Naive thymus-derived CD4-positive, alpha-beta T cell (primary cell): ENCODE measurements around the gene CDH12. TPM values are rescaled to one million over a fixed set of nuclear protein-coding genes. Genes with fewer than 3 reads are reported as not detected.
"Not testable (repeated sequence)": the region's sequence is repeated elsewhere in the genome, so short reads cannot be mapped to it uniquely, and the experiment has no call there.

ENCODE experiments used
- ATAC-seq: fragments of 150-1000 bp; cut with Tn5 transposase; 2 replicates; pipeline ENCODE4 v1.10.0; 2021; ENCODE audit warnings: mild to moderate bottlenecking, moderate library complexity
- CTCF ChIA-PET: fragments of 350-600 bp; sonication (Branson Sonifier 250); formaldehyde crosslinking; loops from one replicate; lab custom pipeline; 2021; ENCODE audit warnings: antibody characterized with exemption; lab: Charles Lee
- POLR2A ChIA-PET: fragments of 350-600 bp; sonication (Branson Sonifier 250); formaldehyde crosslinking; loops from one replicate; lab custom pipeline; 2021; ENCODE audit warnings: antibody characterized with exemption, inconsistent platforms; lab: Charles Lee
- DNase-seq, 9 donors: peaks; one replicate each; pipeline versions ENCODE4 v3.0.0 to v3.0.0-alpha.2; 2020 to 2022; ENCODE audit warnings: mixed read lengths in 1 of 9
- H3K27ac ChIP-seq: one replicate; pipeline ENCODE4 v1.7.0; 2013; ENCODE audit warnings: mild to moderate bottlenecking, low read depth, low read length, moderate library complexity
- H3K27me3 ChIP-seq, 2 donors: one replicate each; pipeline ENCODE4 v1.7.0; 2013; ENCODE audit warnings: low read length in 2 of 2, mild to moderate bottlenecking in 2 of 2, moderate library complexity in 2 of 2; ENCODE audit not compliant: control insufficient read depth in 2 of 2, insufficient read depth in 2 of 2
- H3K36me3 ChIP-seq, 3 experiments: 1 replicate in 2 of 3; 2 replicates in 1 of 3; pipeline ENCODE4 v1.7.0; 2013; ENCODE audit warnings: low read length in 3 of 3, mild to moderate bottlenecking in 3 of 3, moderate library complexity in 1 of 3; ENCODE audit not compliant: insufficient read depth in 3 of 3, control insufficient read depth in 2 of 3
- H3K4me1 ChIP-seq, 2 donors: one replicate each; pipeline ENCODE4 v1.7.0; 2013; ENCODE audit warnings: low read length in 2 of 2, mild to moderate bottlenecking in 2 of 2, moderate library complexity in 1 of 2; ENCODE audit not compliant: control insufficient read depth in 2 of 2, insufficient read depth in 2 of 2
- H3K4me3 ChIP-seq: 2 replicates; pipeline ENCODE4 v1.7.0; 2013; ENCODE audit warnings: mild to moderate bottlenecking, low read length
- H3K9me3 ChIP-seq, 3 experiments: 1 replicate in 2 of 3; 2 replicates in 1 of 3; pipeline ENCODE4 v1.7.0; 2013; ENCODE audit warnings: low read length in 3 of 3; ENCODE audit not compliant: control insufficient read depth in 2 of 3
- H3K27ac Mint-ChIP-seq, 9 donors: one replicate each; pipeline ENCODE4 v1.8.0; 2020 to 2022; ENCODE audit warnings: mixed read lengths in 9 of 9, mild to moderate bottlenecking in 8 of 9, moderate library complexity in 5 of 9, inconsistent platforms in 2 of 9
- H3K27me3 Mint-ChIP-seq, 5 donors: one replicate each; pipeline ENCODE4 v1.8.0; 2021 to 2022; ENCODE audit warnings: mixed read lengths in 5 of 5, mild to moderate bottlenecking in 1 of 5
- H3K36me3 Mint-ChIP-seq, 5 donors: one replicate each; pipeline ENCODE4 v1.8.0; 2020 to 2022; ENCODE audit warnings: mixed read lengths in 5 of 5, mild to moderate bottlenecking in 3 of 5, inconsistent platforms in 1 of 5
- H3K4me1 Mint-ChIP-seq, 7 donors: one replicate each; pipeline ENCODE4 v1.8.0; 2020 to 2022; ENCODE audit warnings: mixed read lengths in 7 of 7, mild to moderate bottlenecking in 3 of 7, inconsistent platforms in 1 of 7
- H3K4me3 Mint-ChIP-seq, 10 donors: one replicate each; pipeline ENCODE4 v1.8.0; 2020 to 2022; ENCODE audit warnings: mild to moderate bottlenecking in 10 of 10, mixed read lengths in 10 of 10, moderate library complexity in 6 of 10, inconsistent platforms in 2 of 10
- H3K9me3 Mint-ChIP-seq, 11 donors: one replicate each; pipeline ENCODE4 v1.8.0; 2020 to 2022; ENCODE audit warnings: mixed read lengths in 11 of 11, mild to moderate bottlenecking in 4 of 11, inconsistent platforms in 1 of 11, moderate library complexity in 1 of 11
- intact Hi-C, 2 donors: fragments of 100-400 bp; cut with micrococcal nuclease; formaldehyde crosslinking; loops; one replicate each; pipeline ENCODE4 v1.15.1; 2023
- polyA plus RNA-seq, 2 donors: library from polyadenylated mRNA; unstranded; fragments of 300-500 nt; fragmentation: Illumina TruSeq; gene quantifications; one replicate each; pipeline ENCODE4 v1.2.3, GENCODE V29; 2021
- total RNA-seq, 6 experiments: library from RNA in 5 of 6; stranded (reverse) in 5 of 6; gene quantifications; 1 replicate in 5 of 6; 2 replicates in 1 of 6; pipeline ENCODE4 v1.2.3 and lab custom pipeline; 2021 to 2026

The CDH12 gene
- total and polyA plus RNA-seq, 7 experiments from 2014 or later = not detected

GRCh38 chr5:22139662-22140300 lies 713.4 kb downstream of the CDH12 start:
- DNase-seq, H3K36me3 ChIP-seq, H3K4me1 Mint-ChIP-seq, H3K27ac Mint-ChIP-seq, H3K4me3 Mint-ChIP-seq, intact Hi-C loops, H3K27me3 Mint-ChIP-seq, H3K27me3 ChIP-seq, H3K36me3 Mint-ChIP-seq, H3K9me3 Mint-ChIP-seq, ATAC-seq, H3K27ac ChIP-seq, H3K4me1 ChIP-seq, H3K4me3 ChIP-seq, POLR2A ChIA-PET, CTCF ChIA-PET, H3K9me3 ChIP-seq: not testable (repeated sequence)

GRCh38 chr5:22111320-22111719 lies 741.8 kb downstream of the CDH12 start:
- Histone ChIP-seq H3K4me1 (no peaks in the 10 kb centered on the region), H3K27me3 (no peaks in the 10 kb centered on the region), H3K36me3 (no peaks in the 10 kb centered on the region), H3K27ac (no peak overlapping the region), H3K4me3 (no peak overlapping the region), H3K9me3 (no peaks in the 10 kb centered on the region)
- Mint-ChIP-seq H3K27me3 (no peaks in the 10 kb centered on the region), H3K4me1 (no peaks in the 10 kb centered on the region), H3K9me3 (peaks cover 0 to 17% (median under 1%) of the 10 kb centered on the region in 11 donors), H3K4me3 (no peak overlapping the region), H3K27ac (no peak overlapping the region), H3K36me3 (no peaks in the 10 kb centered on the region)
- DNase-seq (no peak), ATAC-seq (no peak)
- ChIA-PET CTCF (no interaction called here), POLR2A (no interaction called here)
- intact Hi-C loops = no loop called here

- Mint-ChIP-seq H3K4me3 (no peak overlapping the region), H3K27me3 (no peaks in the 10 kb centered on the region), H3K27ac (no peak overlapping the region), H3K9me3 (peaks cover 0 to 12% (median 0%) of the 10 kb centered on the region in 11 donors), H3K36me3 (no peaks in the 10 kb centered on the region), H3K4me1 (no peaks in the 10 kb centered on the region)
- ATAC-seq = no peak
- intact Hi-C loops = no loop called here
- CTCF ChIA-PET = no interaction called here
- H3K36me3 ChIP-seq = no peaks in the 10 kb centered on the region
- no peak overlapping the region for H3K27ac ChIP-seq
- no peak for DNase-seq
- H3K4me3 ChIP-seq = no peak overlapping the region
- H3K4me1 ChIP-seq = no peaks in the 10 kb centered on the region
- no peaks in the 10 kb centered on the region for H3K9me3 ChIP-seq
- POLR2A ChIA-PET = no interaction called here
- H3K27me3 ChIP-seq = no peaks in the 10 kb centered on the region
These were observed 743.8 kb downstream of the CDH12 start for GRCh38 chr5:22109315-22109714.

GRCh38 chr5:22108545-22108944 lies 744.6 kb downstream of the CDH12 start:
- Histone ChIP-seq H3K9me3 (no peaks in the 10 kb centered on the region), H3K27ac (no peak overlapping the region), H3K4me1 (no peaks in the 10 kb centered on the region), H3K27me3 (no peaks in the 10 kb centered on the region), H3K4me3 (no peak overlapping the region), H3K36me3 (no peaks in the 10 kb centered on the region)
- ATAC-seq = no peak
- POLR2A ChIA-PET = no interaction called here
- Mint-ChIP-seq H3K27me3 (no peaks in the 10 kb centered on the region), H3K4me1 (no peaks in the 10 kb centered on the region), H3K36me3 (no peaks in the 10 kb centered on the region), H3K9me3 (peaks cover 0 to 12% (median 0%) of the 10 kb centered on the region in 11 donors), H3K4me3 (no peak overlapping the region), H3K27ac (no peak overlapping the region)
- intact Hi-C loops = no loop called here
- CTCF ChIA-PET = no interaction called here
- no peak for DNase-seq

GRCh38 chr5:22102823-22103359 lies 750.3 kb downstream of the CDH12 start:
- no peak overlapping the region for H3K27ac ChIP-seq
- H3K27ac Mint-ChIP-seq = no peak overlapping the region
- H3K4me1 ChIP-seq = no peaks in the 10 kb centered on the region
- no peaks in the 10 kb centered on the region for H3K27me3 Mint-ChIP-seq
- intact Hi-C loops = no loop called here
- no peak overlapping the region for H3K4me3 ChIP-seq
- H3K4me1 Mint-ChIP-seq = no peaks in the 10 kb centered on the region
- ChIA-PET CTCF (no interaction called here), POLR2A (no interaction called here)
- ATAC-seq (no peak), DNase-seq (no peak)
- H3K9me3 ChIP-seq = no peaks in the 10 kb centered on the region
- no peaks in the 10 kb centered on the region for H3K36me3 Mint-ChIP-seq
- H3K36me3 ChIP-seq = no peaks in the 10 kb centered on the region
- H3K4me3 Mint-ChIP-seq = no peak overlapping the region
- peaks cover 0 to 5% (median 0%) of the 10 kb centered on the region in 11 donors for H3K9me3 Mint-ChIP-seq
- no peaks in the 10 kb centered on the region for H3K27me3 ChIP-seq

- DNase-seq (no peak), ATAC-seq (no peak)
- Mint-ChIP-seq H3K4me3 (no peak overlapping the region), H3K4me1 (no peaks in the 10 kb centered on the region), H3K36me3 (no peaks in the 10 kb centered on the region), H3K27me3 (no peaks in the 10 kb centered on the region), H3K9me3 (peaks cover 0 to 12% (median 3%) of the 10 kb centered on the region in 11 donors), H3K27ac (no peak overlapping the region)
- Histone ChIP-seq H3K27ac (no peak overlapping the region), H3K27me3 (no peaks in the 10 kb centered on the region), H3K9me3 (no peaks in the 10 kb centered on the region), H3K36me3 (no peaks in the 10 kb centered on the region), H3K4me1 (no peaks in the 10 kb centered on the region), H3K4me3 (no peak overlapping the region)
- intact Hi-C loops = no loop called here
- CTCF ChIA-PET = no interaction called here
- POLR2A ChIA-PET = no interaction called here
These were observed 764.6 kb downstream of the CDH12 start for GRCh38 chr5:22088517-22088916.

- H3K9me3 ChIP-seq = no peaks in the 10 kb centered on the region
- POLR2A ChIA-PET = no interaction called here
- Mint-ChIP-seq H3K4me1 (no peaks in the 10 kb centered on the region), H3K27ac (no peak overlapping the region), H3K27me3 (no peaks in the 10 kb centered on the region), H3K36me3 (no peaks in the 10 kb centered on the region), H3K9me3 (peaks cover 0 to 6% (median 2%) of the 10 kb centered on the region in 11 donors), H3K4me3 (no peak overlapping the region)
- no peaks in the 10 kb centered on the region for H3K27me3 ChIP-seq
- no peak overlapping the region for H3K27ac ChIP-seq
- H3K36me3 ChIP-seq = no peaks in the 10 kb centered on the region
- intact Hi-C loops = no loop called here
- DNase-seq = no peak
- H3K4me1 ChIP-seq = no peaks in the 10 kb centered on the region
- no peak for ATAC-seq
- CTCF ChIA-PET = no interaction called here
- H3K4me3 ChIP-seq = no peak overlapping the region
These were observed 773.6 kb downstream of the CDH12 start for GRCh38 chr5:22079566-22079965.
